ENCODE data around the gene CFAP410.

DNA sequence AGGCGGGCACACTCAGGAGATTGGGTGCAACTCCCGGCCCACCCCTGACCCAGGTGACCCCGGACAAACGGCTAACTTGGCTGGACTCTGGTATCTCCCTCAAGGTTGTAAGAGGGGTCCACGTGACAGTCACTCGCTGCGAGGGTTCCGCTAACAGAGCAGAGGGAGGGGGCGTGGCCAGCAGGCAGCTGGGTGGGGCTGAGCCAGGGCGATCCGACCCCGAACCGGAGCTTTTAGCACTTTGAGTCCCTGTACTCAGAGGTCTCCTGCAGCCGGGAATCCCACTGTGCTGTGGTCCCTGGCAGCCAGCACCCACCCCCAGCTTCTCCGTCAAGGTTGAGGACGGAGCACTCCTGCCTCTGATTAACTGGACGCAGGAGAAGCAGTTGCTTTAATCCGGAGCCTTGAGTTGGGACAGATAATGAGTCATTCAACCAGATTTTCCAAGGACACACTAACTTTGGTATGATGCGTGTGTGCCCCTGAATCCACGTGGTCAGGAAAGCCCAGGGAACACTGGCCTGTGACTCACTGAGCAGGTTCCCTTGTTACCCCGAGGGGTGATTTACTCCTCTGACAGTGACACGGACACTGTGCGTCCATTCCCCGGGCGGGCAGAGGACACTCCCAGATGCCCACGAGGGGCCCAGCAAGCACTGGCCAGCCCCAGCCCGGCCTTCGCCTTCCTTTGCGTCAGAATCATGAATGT is 31.0 kb upstream of the CFAP410 start:
- TF ChIP-seq, protein P1, sequence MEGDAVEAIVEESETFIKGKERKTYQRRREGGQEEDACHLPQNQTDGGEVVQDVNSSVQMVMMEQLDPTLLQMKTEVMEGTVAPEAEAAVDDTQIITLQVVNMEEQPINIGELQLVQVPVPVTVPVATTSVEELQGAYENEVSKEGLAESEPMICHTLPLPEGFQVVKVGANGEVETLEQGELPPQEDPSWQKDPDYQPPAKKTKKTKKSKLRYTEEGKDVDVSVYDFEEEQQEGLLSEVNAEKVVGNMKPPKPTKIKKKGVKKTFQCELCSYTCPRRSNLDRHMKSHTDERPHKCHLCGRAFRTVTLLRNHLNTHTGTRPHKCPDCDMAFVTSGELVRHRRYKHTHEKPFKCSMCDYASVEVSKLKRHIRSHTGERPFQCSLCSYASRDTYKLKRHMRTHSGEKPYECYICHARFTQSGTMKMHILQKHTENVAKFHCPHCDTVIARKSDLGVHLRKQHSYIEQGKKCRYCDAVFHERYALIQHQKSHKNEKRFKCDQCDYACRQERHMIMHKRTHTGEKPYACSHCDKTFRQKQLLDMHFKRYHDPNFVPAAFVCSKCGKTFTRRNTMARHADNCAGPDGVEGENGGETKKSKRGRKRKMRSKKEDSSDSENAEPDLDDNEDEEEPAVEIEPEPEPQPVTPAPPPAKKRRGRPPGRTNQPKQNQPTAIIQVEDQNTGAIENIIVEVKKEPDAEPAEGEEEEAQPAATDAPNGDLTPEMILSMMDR (IDR thresholded peaks at IDR 0.05 in 4 of 5, conservative IDR thresholded peaks at IDR 0.05 in 1 of 5): no peak
- no peak for TF ChIP-seq POLR2A (IDR thresholded peaks at IDR 0.05)
